IPS-11a (cell line): ENCODE results near the gene UCN3.
"Not testable (repeated sequence)": the region's sequence is repeated elsewhere in the genome, so short reads cannot be mapped to it uniquely, and the experiment has no call there.

Experiments
- H3K4me3 ChIP-seq: one replicate; pipeline ENCODE4 v1.5.1; 2013; ENCODE audit warnings: low read depth, low read length, control low read depth

The UCN3 gene

DNA sequence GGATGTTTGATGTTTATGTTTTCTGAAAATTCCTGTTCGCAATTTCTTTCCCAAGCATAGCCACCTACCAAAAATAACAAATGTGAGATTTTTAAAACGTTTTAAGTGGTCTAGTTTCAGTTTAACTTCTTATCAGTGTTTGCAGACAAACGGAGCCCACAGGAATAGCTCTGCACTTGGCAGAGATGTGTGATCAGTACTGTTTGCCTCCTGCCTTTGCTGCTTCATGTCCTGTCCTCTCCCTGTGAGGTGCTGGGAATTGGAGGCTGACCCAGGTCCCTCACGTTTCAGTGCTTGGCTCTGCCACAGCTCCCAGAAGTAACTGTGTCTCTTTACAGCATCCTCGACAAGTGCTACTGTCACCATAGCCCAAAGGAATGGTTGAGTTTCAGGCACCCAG lies 1.2 kb downstream of the UCN3 start:
- H3K4me3 ChIP-seq: no peak overlapping the region

DNA sequence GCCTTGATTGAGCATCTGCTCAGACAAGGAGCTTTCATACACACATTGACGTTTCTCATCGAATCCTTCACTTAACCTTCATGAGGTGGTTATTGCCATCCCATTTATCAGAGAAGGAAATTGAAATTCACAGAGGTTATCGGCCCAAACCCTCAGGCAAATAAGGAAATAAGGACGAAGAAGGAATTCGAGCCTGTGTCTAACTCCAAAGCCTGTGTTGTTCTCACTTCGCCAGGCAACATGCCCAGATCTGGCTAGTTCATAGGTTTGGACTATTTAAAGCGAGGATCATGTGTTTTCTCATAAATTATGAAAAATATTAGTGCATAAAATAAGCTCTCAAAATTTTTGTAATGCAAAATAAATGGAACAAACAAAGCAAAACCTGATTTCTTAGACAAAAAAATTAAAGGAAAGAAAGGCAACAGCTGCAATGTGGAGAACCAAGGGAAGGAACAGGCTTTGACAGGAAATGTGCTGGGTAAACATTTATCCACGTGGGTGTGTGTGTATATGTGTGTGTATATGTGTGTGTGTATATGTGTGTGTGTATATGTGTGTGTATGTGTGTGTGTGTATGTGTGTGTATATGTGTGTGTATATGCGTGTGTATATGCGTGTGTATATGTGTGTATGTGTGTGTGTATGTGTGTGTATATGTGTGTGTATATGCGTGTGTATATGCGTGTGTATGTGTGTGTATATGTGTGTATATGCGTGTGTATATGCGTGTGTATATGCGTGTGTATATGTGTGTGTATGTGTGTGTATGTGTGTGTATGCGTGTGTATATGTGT lies 4.8 kb downstream of the UCN3 start:
- H3K4me3 ChIP-seq: no peak overlapping the region

DNA sequence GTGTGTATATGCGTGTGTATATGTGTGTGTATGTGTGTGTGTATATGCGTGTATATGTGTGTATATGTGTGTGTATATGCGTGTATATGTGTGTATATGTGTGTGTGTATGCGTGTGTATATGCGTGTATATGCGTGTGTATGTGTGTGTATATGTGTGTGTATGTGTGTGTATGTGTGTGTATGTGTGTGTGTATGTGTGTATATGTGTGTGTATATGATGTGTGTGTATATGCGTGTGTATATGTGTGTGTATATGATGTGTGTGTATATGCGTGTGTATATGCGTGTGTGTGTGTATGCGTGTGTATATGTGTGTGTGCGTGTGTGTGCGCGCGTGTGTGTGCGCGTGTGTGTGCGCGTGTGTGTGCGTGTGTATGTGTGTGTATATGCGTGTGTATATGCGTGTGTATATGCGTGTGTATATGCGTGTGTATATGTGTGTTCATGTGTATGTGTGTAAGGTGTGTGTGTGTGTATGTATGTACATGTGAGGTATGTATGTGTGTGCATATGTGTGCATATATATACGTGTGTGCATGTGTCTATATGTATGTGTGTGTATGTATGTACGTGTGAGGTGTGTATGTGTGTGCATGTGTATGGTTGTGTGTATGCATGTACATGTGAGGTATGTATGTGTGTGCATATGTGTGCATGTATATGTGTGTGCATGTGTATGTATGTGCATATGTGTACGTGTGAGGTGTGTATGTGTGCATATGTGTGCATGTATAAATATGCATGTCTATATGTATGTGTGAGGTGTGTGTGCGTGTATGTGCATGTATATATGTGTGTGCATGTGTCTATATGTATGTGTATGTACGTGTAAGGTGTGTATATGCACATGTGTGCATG lies 6.0 kb downstream of the UCN3 start:
- H3K4me3 ChIP-seq: no peak overlapping the region

DNA sequence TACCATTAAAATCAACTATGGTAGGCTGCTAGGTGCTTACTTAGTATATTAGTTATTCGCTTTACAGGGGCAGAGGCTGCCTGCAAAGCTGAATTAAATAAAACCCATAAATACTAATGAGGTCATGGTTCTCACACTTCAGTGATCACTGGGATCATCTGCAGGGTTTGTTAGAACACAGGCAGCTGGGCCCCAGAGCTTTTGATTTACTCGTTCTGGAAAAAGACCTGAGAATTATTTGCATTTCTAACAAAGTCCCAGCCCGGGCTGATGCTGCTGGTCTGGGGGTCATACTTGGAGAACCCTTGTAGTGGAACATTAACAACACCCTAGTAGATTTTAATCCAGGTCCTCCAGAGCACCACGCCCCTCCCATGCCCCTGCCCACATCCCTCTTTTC lies 8.5 kb downstream of the UCN3 start:
- no peak overlapping the region for H3K4me3 ChIP-seq

DNA sequence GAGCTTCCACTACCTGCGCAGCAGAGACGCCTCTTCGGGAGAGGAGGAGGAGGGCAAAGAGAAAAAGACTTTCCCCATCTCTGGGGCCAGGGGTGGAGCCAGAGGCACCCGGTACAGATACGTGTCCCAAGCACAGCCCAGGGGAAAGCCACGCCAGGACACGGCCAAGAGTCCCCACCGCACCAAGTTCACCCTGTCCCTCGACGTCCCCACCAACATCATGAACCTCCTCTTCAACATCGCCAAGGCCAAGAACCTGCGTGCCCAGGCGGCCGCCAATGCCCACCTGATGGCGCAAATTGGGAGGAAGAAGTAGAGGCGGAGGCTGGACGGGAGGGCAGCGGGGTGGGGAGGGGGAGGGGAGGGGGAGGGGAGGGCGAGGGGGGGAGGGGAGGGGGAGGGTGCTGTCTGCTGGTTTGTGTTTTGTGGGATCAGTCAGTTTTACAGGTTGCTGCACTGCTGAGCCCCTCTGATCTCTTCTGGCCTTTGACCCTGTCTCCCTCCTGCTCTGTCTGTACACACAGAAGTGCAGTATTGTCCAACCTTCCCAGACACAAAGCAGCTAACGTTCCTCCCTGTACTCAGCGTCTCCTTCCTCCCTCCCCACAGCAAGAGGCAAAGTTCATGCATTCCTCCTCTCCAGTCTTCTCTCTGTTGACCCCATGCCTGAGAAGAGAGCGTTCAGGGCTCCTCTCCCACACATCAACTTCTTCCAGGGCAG lies 9.3 kb downstream of the UCN3 start:
- H3K4me3 ChIP-seq: no peak overlapping the region

DNA sequence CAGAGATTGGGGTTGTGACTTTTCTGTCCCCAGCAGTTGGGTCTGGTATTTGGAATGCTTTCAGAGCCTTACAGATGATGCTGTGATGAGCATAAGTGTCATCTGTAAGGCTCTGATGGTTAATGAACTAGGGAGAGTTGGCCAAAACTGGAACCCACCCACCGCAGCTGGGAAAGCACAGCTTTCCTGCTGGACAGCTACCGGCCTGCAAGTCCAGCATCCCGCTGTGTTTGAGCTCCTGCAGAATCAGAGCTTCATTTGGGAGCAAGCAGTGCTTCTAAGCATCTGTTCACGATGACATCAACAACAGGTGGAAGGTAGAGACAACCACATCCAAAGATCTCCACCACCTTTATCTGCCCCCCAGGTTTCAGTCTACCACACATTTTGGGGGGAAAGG lies 11.7 kb downstream of the UCN3 start:
- no peak overlapping the region for H3K4me3 ChIP-seq

DNA sequence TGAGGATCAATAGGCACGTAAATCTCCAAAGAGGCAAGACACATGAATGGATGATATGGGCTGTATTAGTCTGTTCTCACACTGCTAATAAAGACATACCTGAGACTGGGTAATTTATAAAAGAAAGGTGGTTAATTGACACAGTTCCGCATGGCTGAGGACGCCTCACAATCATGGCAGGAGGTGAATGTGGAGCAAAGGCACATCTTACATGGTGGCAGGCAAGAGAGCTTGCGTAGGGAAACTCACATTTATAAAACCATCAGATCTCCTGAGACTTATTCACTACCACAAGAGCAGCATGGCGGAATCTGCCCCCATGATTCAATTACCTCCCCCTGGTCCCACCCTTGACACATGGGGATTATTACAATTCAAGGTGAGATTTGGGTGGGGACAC lies 14.4 kb downstream of the UCN3 start:
- not testable (repeated sequence) for H3K4me3 ChIP-seq

DNA sequence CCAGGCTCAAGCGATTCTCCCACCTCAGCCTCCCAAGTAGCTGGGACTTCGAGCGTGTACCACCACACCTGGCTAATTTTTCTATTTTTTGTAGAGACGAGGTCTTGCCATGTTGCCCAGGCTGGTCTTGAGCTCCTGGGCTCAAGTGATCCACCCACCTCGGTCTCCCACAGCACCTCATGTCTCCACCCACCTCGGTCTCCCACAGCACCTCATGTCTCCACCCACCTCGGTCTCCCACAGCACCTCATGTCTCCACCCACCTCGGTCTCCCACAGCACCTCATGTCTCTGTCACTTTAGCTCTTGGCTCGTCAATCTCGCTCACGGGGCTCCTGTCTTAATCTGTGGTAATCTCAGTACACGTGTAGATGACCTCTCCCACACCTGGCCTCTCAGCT lies 15.6 kb downstream of the UCN3 start:
- not testable (repeated sequence) for H3K4me3 ChIP-seq

DNA sequence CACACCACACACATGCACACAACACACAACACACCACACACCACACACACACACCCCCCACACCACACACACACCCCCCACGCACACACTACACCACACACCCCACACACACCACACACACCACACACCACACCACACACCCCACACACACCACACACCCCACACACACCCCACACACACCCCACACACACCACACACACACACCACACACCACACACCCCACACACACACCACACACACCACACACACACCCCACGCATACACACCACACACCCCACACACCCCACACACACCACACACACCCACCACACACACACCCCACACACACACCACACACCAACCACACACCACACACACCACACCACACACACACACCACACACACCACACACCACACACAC lies 16.4 kb downstream of the UCN3 start:
- no peak overlapping the region for H3K4me3 ChIP-seq

DNA sequence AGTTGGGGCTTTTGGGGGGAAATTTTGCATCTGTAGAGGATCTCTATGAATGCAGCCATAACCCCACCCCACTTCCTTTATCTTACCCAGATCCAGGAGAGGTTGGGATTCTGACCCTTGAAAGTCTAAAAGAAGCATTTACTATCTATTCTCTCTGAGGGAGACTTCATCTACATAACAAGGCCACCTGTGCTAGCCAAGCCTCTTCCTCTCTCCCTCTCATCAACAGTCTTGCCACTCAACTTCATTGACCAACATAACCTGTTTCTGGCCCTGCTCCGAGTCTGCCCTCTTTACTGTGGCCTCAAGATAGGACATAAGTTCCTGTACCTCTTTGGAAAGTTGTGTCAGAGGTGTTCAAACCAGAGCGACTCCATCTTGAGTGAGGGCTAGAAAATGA lies 20.5 kb downstream of the UCN3 start:
- H3K4me3 ChIP-seq: no peak overlapping the region

DNA sequence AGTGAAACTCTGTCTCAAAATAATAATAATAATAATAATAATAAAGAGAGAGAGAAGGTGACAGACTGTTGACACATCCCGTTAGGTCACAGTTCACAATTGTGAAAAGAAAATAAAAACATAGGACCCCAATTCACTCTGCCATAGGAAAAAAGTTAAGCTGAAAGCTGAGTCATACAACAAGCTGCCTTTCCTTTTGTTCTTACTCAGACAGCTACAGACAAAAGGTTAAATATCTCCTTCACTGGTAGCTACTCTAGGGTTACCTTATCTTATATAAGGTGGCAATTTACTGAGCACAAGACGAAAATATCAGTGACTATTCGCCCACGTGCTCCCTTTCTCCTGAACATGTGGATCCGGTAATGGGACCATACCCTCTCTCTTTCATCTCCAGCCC lies 22.4 kb downstream of the UCN3 start:
- H3K4me3 ChIP-seq: no peak overlapping the region

DNA sequence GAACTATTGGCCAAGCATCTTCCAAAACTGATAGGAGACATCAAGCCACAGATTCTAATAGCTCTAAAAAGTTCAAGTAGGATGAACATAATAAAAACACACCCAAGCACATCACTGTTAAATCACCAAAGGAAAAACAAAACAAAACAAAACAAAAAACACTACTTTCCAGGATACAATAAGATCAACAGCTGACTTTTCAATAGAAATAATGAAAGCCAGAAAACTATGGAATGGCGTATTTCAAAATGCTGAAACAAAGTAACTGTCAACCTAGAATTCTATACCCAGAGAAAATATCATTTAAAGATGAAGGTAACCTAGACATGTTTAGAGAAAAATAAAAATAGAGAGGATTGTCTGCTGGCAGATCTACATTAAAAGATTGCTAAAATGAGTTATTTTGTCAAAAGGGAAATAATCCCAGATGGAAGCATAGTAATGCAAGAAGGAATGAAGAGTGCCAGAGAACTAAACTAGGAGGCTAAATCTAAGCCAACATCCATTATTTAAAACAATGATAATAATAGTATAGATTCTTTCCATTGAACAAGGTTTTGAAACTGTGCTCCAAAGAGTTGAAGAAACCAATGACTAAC lies 25.9 kb downstream of the UCN3 start:
- H3K4me3 ChIP-seq: no peak overlapping the region

DNA sequence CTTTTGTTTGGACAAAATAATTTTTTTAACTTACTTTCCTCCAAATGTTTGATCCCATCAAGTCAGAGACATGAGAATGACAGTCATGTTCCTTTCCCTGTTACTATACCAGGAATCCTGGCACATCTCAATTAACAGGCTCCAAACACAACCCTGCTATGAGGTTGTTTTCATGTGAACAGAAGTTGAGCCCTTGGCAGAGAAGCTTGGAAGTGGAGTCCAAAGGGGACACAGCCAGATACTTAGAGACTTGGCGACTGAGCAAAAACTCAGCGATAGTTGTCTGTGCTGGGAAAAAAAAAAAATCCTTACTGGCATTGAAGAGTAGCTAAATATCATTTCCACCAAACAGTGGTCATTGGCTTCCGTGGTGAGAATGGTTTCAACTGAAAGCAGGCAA lies 27.0 kb downstream of the UCN3 start:
- no peak overlapping the region for H3K4me3 ChIP-seq

DNA sequence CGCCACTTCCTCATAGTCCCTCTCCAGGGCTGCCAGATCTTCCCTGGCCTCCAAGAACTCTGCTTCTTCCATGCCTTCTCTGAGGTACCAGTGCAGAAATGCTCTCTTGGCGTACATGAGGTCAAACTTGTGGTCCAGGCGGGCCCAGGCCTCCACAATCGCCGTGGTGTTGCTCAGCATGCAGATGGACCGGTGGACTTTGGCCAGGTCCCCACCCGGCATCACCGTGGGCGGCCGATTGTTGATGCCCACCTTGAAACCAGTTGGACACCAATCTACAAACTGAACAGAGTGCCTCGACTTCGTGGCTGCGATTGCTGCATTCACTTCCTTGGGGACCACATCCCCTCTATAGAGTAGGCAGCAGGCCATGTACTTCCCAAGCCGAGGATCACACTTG lies 28.8 kb downstream of the UCN3 start:
- H3K4me3 ChIP-seq: no peak overlapping the region

DNA sequence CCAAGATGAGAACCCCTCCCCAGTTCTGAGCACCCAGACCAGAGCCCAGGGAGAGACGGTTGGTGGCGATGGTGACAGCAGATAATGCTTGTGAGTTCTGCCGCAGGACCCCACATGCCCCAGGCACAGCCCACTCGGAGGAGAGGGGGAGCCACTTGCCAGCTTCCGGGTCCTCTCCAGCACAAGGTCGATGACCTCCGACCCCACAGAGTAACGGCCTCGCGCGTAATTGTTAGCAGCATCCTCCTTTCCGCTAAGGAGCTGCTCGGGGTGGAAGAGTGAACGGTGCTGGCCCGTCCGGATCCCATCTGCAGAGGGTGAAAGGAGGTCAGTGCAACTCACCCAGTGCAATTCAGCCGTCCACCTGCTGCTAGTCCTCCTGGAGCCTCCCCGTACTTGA lies 30.4 kb downstream of the UCN3 start:
- no peak overlapping the region for H3K4me3 ChIP-seq

DNA sequence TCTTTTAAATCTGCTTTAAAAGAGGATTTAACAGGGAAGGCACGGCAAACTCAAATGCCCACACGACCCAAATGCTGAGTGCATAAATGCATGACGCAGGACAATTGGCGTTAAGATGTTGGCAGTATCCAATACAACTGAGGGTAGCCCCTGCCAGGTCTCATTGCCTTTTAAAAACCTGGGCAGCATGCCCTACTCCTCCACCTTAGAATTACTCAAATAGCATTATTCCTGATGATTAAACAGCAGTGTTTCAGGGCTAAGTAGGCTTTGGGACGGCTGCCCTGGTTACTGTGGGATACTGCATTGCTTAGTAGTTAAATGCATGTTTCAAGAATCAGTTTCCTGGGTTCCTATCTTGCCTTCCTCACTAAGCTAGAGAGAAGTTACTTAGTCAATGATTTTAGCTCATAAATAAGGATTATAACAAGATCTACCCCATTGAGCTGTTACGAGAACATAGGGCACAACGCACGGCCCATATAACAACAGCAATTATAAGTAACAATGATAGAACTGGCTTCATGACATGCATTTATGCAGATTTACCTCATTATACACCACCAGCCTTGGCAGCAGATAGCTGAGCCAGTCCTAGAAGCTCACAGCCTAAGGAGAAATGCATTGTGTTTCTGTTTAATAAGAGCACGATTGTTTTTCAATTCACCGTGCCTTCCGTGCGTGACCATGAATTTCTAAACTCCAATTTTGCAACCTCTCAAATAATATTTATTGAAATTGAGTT lies 32.0 kb downstream of the UCN3 start:
- H3K4me3 ChIP-seq: no peak overlapping the region

DNA sequence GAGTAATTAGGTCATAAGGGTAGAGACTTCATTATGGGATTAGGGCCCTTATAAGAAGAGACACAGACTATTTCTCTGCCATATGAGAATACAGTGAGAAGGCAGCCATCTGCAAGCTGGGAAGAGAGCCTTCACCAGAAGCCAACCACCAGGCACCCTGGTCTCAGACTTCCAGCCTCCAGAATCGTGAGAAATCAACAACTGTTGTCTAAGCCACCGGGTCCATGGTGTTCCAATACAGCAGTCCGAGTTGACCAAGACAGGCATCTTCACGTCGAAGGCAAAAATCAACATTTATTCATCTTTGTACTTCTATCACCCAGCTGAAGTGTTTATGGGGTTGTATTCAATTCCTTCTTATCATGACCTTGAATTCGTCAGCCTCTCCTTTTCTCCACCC lies 34.6 kb downstream of the UCN3 start:
- no peak overlapping the region for H3K4me3 ChIP-seq

DNA sequence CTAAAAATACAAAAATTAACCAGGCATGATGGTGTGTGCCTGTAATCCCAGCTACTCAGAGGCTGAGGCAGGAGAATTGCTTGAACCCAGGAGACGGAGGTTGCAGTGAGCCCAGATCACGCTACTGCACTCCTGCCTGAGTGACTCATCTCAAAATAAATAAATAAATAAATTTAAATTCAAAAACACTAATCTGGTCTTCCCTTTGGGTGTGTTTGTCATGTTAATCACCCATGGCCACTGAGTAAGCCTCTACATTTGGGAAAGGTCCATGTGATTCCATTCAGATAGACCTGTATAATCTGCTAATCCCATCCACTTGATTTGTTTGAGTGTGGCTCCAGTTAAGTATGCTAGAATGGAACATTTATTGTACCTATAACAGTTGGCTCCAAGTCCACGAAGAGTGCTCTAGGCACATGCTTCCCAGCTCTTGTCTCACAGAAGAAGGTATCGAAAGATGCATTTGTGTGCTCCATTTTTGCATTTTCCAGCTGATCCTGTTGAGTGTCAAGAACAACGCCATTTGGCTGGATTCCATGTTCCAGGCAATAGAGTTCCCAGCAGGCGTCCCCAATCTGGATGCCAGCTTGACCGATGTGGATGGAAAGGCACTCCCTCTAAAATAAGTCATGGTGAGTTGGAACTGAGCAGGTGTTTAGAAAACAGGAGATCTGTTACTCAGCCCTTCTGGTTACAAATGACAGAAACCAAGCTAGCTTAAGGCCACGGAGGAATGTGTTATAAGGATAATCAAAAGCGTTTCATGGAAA lies 35.9 kb downstream of the UCN3 start:
- no peak overlapping the region for H3K4me3 ChIP-seq

DNA sequence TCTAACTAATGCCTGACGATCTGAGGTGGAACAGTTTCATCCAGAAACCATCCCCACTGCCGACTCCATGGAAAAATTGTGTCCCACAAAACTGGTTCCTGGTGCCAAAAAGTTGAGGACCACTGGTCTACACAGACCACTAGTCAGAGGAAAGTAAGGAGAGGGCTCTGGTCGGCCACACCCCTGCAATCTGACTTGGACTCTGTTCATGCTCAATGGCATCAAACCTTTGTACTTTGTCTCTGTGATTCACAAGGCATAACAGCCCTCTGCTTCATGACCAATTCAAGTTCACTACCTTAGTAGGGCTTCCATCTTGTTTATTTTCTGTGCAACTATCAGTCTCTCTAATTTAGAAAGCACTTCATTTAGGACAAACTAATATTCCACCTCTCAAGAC lies 38.0 kb downstream of the UCN3 start:
- no peak overlapping the region for H3K4me3 ChIP-seq
